Smooth muscle cell (in vitro differentiated cells): ENCODE measurements around the gene ZDHHC19. TPM values are rescaled to one million over a fixed set of nuclear protein-coding genes. Genes with fewer than 3 reads are reported as not detected.

ENCODE experiments used
- DNase-seq: peaks from one replicate; lab custom pipeline; 2025; ENCODE audit not compliant: unreplicated experiment; lab: John Stamatoyannopoulos, UW
- H2AFZ ChIP-seq: fragments of 200-600 bp; sonication (generic); 2 replicates; pipeline ENCODE4 v1.6.0; 2016; ENCODE audit warnings: antibody characterized with exemption, low read depth, mild to moderate bottlenecking
- H3F3A ChIP-seq: fragments of 200-600 bp; sonication (generic); 2 replicates; pipeline ENCODE4 v1.6.0; 2017; ENCODE audit warnings: antibody characterized with exemption, low read depth
- H3K27ac ChIP-seq: fragments of 200-600 bp; sonication (generic); 2 replicates; pipeline ENCODE4 v1.5.1; 2016; ENCODE audit warnings: low read depth, mild to moderate bottlenecking
- H3K27me3 ChIP-seq: fragments of 200-600 bp; sonication (generic); 2 replicates; pipeline ENCODE4 v1.6.1; 2016; ENCODE audit warnings: low read depth, mild to moderate bottlenecking
- H3K36me3 ChIP-seq: fragments of 200-600 bp; sonication (generic); 2 replicates; pipeline ENCODE4 v1.5.1; 2016; ENCODE audit warnings: low read depth
- H3K4me1 ChIP-seq: fragments of 200-600 bp; sonication (generic); 2 replicates; pipeline ENCODE4 v1.5.1; 2016; ENCODE audit warnings: low read depth
- H3K4me2 ChIP-seq: fragments of 200-600 bp; sonication (generic); 2 replicates; pipeline ENCODE4 v1.6.0; 2016; ENCODE audit warnings: mild to moderate bottlenecking
- H3K4me3 ChIP-seq: fragments of 200-600 bp; sonication (generic); 2 replicates; pipeline ENCODE4 v1.5.1; 2016; ENCODE audit warnings: mild to moderate bottlenecking
- H3K79me2 ChIP-seq: fragments of 200-600 bp; sonication (generic); 2 replicates; pipeline ENCODE4 v1.6.0; 2016; ENCODE audit warnings: low read depth, mild to moderate bottlenecking
- H3K9ac ChIP-seq: fragments of 200-600 bp; sonication (generic); 2 replicates; pipeline ENCODE4 v1.6.0; 2016; ENCODE audit warnings: low read depth
- H3K9me3 ChIP-seq: fragments of 200-600 bp; sonication (generic); replicated peaks from 2 replicates; pipeline ENCODE4 v1.5.1; 2016; ENCODE audit warnings: low read depth
- H4K20me1 ChIP-seq: fragments of 200-600 bp; sonication (generic); 2 replicates; pipeline ENCODE4 v1.6.0; 2016; ENCODE audit warnings: low read depth
- CTCF ChIP-seq: fragments of 200-600 bp; sonication (generic); IDR thresholded peaks from 2 replicates; pipeline ENCODE4 v1.5.1; 2017; ENCODE audit warnings: borderline replicate concordance, mild to moderate bottlenecking, antibody characterized with exemption; ENCODE audit not compliant: insufficient read depth, poor library complexity, severe bottlenecking
- WGBS: methylation state at CpG from one replicate; pipeline ENCODE4 v1.1.7; 2016; ENCODE audit warnings: low lambda C conversion rate; 5-methylcytosine and 5-hydroxymethylcytosine counted together
- polyA plus RNA-seq: library from polyadenylated mRNA; unstranded; fragments of >200 nt; fragmentation: Nextera tagmentation; extraction: Ambion mirVana; gene quantifications from 2 replicates; pipeline ENCODE4 v1.2.1, GENCODE V29; 2016
- total RNA-seq: library from RNA; depleted of rRNA; stranded (reverse); fragments of >200 nt; gene quantifications from 2 replicates; pipeline ENCODE4 v1.2.3, GENCODE V29; 2014

The ZDHHC19 gene
- total and polyA plus RNA-seq, 2 experiments from 2014 or later, result not detected

GRCh38 chr3:196241704-196242103 lies 30.5 kb upstream of the ZDHHC19 start:
- H3F3A ChIP-seq, result no peaks in the 10 kb centered on the region
- no peak overlapping the region for H3K4me3 ChIP-seq
- no peaks in the 10 kb centered on the region for H3K9me3 ChIP-seq
- no peaks in the 10 kb centered on the region for H3K79me2 ChIP-seq
- WGBS, result 92% methylated on average over 8 of the region's 8 CpGs
- no peak overlapping the region for H2AFZ ChIP-seq
- no peak for DNase-seq
- H3K27me3 ChIP-seq, result no peaks in the 10 kb centered on the region
- no peaks in the 10 kb centered on the region for H3K4me1 ChIP-seq
- H3K36me3 ChIP-seq, result peaks cover 9% of the 10 kb centered on the region
- no peak overlapping the region for H3K27ac ChIP-seq
- no peak overlapping the region for H3K4me2 ChIP-seq
- H4K20me1 ChIP-seq, result no peaks in the 10 kb centered on the region
- TF ChIP-seq CTCF, result no peak
- no peak overlapping the region for H3K9ac ChIP-seq

- Histone ChIP-seq H3K9ac (no peak overlapping the region), H3K79me2 (no peaks in the 10 kb centered on the region), H3K4me2 (no peak overlapping the region), H2AFZ (no peak overlapping the region), H3K4me3 (no peak overlapping the region), H4K20me1 (no peaks in the 10 kb centered on the region), H3F3A (no peaks in the 10 kb centered on the region), H3K27me3 (no peaks in the 10 kb centered on the region), H3K36me3 (peaks cover 9% of the 10 kb centered on the region), H3K4me1 (no peaks in the 10 kb centered on the region), H3K9me3 (no peaks in the 10 kb centered on the region), H3K27ac (no peak overlapping the region)
- no peak for TF ChIP-seq CTCF
- WGBS, result 95% methylated on average over 4 of the region's 4 CpGs
- no peak for DNase-seq
Observed at GRCh38 chr3:196240424-196240823, 29.2 kb upstream of the ZDHHC19 start.

- H3K9ac ChIP-seq, result no peak overlapping the region
- no peak overlapping the region for H2AFZ ChIP-seq
- H3K4me1 ChIP-seq, result no peaks in the 10 kb centered on the region
- no peak for DNase-seq
- no peaks in the 10 kb centered on the region for H3K9me3 ChIP-seq
- no peaks in the 10 kb centered on the region for H4K20me1 ChIP-seq
- no peak overlapping the region for H3K27ac ChIP-seq
- H3K79me2 ChIP-seq, result no peaks in the 10 kb centered on the region
- peaks cover 9% of the 10 kb centered on the region for H3K36me3 ChIP-seq
- no peak overlapping the region for H3K4me2 ChIP-seq
- WGBS, result 71% methylated on average over 14 of the region's 14 CpGs
- TF ChIP-seq CTCF, result no peak
- no peaks in the 10 kb centered on the region for H3K27me3 ChIP-seq
- no peaks in the 10 kb centered on the region for H3F3A ChIP-seq
- H3K4me3 ChIP-seq, result no peak overlapping the region
Observed at GRCh38 chr3:196238612-196239560, 27.7 kb upstream of the ZDHHC19 start.
